MM.1S (cell line): ENCODE results near the gene FBXO5.

ENCODE experiments used
- CTCF ChIP-seq: fragments of 300-600 bp; sonication (generic); IDR thresholded peaks from 2 replicates; pipeline ENCODE4 v1.5.1; 2016; ENCODE audit warnings: antibody characterized with exemption, low read length, mixed read lengths
- EZH2phosphoT487 ChIP-seq: fragments of 300-600 bp; sonication (generic); IDR thresholded peaks from 2 replicates; pipeline ENCODE4 v1.6.1; 2018; ENCODE audit warnings: antibody characterized with exemption, low read length

- no peak for TF ChIP-seq EZH2phosphoT487
- TF ChIP-seq CTCF, result no peak
Observed at GRCh38 chr6:152950240-152950639, 32.6 kb downstream of the FBXO5 start.
